Measurements from ENCODE around the gene PRDM16. TPM values are rescaled to one million over a fixed set of nuclear protein-coding genes. Genes with fewer than 3 reads are reported as not detected.

The PRDM16 gene
- total and polyA plus RNA-seq, 2 of the 4 experiments (the other 2 are of a cell fraction) = 0.02 TPM; not detected in 1

DNA sequence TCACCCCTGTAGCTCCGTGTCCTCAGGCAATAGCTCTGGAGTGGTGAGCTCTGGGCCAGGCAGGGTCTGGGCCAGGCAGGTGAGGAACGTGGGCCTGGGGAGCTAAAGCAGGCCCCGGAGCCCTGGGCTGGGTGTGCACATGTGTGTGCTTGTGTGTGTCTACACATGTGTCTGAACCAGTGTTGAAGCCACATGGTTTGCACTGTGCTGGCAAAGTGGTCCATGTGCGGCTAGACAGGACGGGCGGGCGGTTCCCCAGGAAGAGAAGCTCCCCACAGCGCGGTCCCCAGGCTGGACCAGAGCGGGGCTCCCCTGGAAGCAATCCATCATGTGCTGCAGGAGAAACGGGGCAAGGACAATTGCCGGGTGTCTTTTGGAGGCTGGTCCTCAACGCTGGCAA, 84.2 kb downstream of the PRDM16 start:
- Histone ChIP-seq H3K23ac (ENCODE audit: low read depth, low read length) (no peak overlapping the region), H3K56ac (ENCODE audit: extremely low read depth, insufficient read depth, low read length) (no peak overlapping the region), H4K91ac (ENCODE audit: insufficient read depth, low read depth, low read length) (no peak overlapping the region), H4K8ac (ENCODE audit: low read depth in 2 of 2, low read length in 2 of 2) (no peak overlapping the region), H2AK9ac (replicated peaks; ENCODE audit: low read depth, low read length, poor library complexity) (no peak overlapping the region), H3K4ac (ENCODE audit: low read depth, low read length) (no peak overlapping the region), H3K79me1 (ENCODE audit: low read depth in 1 of 2, low read length in 2 of 2) (no peaks in the 10 kb centered on the region), H2AFZ (replicated peaks; ENCODE audit: low read length, poor library complexity) (no peak overlapping the region), H4K20me1 (ENCODE audit: insufficient read depth, low read length) (no peaks in the 10 kb centered on the region), H3K9me3 (ENCODE audit: control insufficient read depth, insufficient read depth, low read length) (peaks cover 10% of the 10 kb centered on the region; the same call in 1 of the 2 replicates), H2AK5ac (ENCODE audit: low read depth, low read length) (no peak overlapping the region), H3K27ac (ENCODE audit: insufficient read depth, low read length) (no peak overlapping the region), H3K4me2 (ENCODE audit: low read depth, low read length) (no peak overlapping the region), H2BK15ac (ENCODE audit: low read depth, low read length) (no peak overlapping the region), H2BK5ac (ENCODE audit: low read depth, low read length, poor library complexity, severe bottlenecking) (no peak overlapping the region), H3K9me1 (ENCODE audit: insufficient read depth, low read length) (no peaks in the 10 kb centered on the region), H3K18ac (ENCODE audit: low read depth, low read length) (no peak overlapping the region), H3K4me1 (ENCODE audit: control insufficient read depth, insufficient read depth, low read length) (no peaks in the 10 kb centered on the region), H3K14ac (replicated peaks; ENCODE audit: low read depth, low read length) (no peak overlapping the region), H3K9ac (ENCODE audit: low read depth, low read length) (no peak overlapping the region), H2BK120ac (ENCODE audit: low read depth, low read length) (no peak overlapping the region), H3K4me3 (ENCODE audit: insufficient read depth, low read depth, low read length) (no peak overlapping the region), H3K27me3 (ENCODE audit: control insufficient read depth, insufficient read depth, low read length) (no peaks in the 10 kb centered on the region), H3K36me3 (ENCODE audit: control insufficient read depth, insufficient read depth, low read length) (no peaks in the 10 kb centered on the region), H2BK20ac (ENCODE audit: low read depth, low read length) (no peak overlapping the region), H4K5ac (ENCODE audit: low read depth, low read length) (no peak overlapping the region)
- no peak for TF ChIP-seq RCOR1 (IDR thresholded peaks at IDR 0.05; ENCODE audit: insufficient replicate concordance, low read length)
- TF ChIP-seq RFX5 (IDR thresholded peaks at IDR 0.05; ENCODE audit: low read depth, low read length) = no peak
- no peak for TF ChIP-seq MAZ (IDR thresholded peaks at IDR 0.05; ENCODE audit: borderline replicate concordance, low read depth, low read length)
- TF ChIP-seq RAD21 (IDR thresholded peaks at IDR 0.05; ENCODE audit: low read length) = no peak
- DNase-seq (no peak), ATAC-seq (ENCODE audit: low read depth) (no peak)
- intact Hi-C loops (cut with micrococcal nuclease) (no loop called here), in situ Hi-C loops (cut with MboI; ENCODE audit: low sequenced_read_pairs) (no loop called here), dilution Hi-C loops (cut with HindIII; ENCODE audit: low sequenced_read_pairs, unreplicated experiment) (no loop called here)
- no TSS peak for BruUV-seq (replicated peaks)
- ChIA-PET CTCF (no interaction called here), POLR2A (ENCODE audit: unreplicated experiment) (no interaction called here)
- 80% methylated on average over 1 of the region's 13 CpGs; no CpG with 5 or more reads in 1 of the 2 experiments for WGBS, 2 experiments (ENCODE audit: extremely low coverage in 2 of 2, insufficient read length in 1 of 2)
